ENCODE measurements around the gene FOS. TPM values are rescaled to one million over a fixed set of nuclear protein-coding genes. Genes with fewer than 3 reads are reported as not detected.

The FOS gene
- total RNA-seq, 6 donors from 2014 or later = 386 to 1,146 (median 633) TPM

DNA sequence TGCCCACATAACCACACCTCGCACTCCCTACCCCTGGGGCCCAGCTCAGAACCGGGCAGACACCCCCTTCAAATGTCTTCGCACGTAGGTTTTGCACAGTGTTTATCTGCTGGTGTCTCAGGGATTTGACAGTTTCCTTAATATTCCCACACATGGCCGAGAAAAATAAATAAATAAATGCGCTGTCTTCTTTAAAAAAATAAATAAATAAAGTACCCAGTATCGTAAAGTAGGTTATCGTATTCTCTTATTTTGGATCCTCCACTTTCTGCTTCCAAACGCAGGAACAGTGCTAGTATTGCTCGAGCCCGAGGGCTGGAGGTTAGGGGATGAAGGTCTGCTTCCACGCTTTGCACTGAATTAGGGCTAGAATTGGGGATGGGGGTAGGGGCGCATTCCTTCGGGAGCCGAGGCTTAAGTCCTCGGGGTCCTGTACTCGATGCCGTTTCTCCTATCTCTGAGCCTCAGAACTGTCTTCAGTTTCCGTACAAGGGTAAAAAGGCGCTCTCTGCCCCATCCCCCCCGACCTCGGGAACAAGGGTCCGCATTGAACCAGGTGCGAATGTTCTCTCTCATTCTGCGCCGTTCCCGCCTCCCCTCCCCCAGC lies 710 bp upstream of the FOS start:
- peak overlapping the region; percentile 96 to 99 (median 98) for H3K27ac ChIP-seq
- TF ChIP-seq, protein P1, sequence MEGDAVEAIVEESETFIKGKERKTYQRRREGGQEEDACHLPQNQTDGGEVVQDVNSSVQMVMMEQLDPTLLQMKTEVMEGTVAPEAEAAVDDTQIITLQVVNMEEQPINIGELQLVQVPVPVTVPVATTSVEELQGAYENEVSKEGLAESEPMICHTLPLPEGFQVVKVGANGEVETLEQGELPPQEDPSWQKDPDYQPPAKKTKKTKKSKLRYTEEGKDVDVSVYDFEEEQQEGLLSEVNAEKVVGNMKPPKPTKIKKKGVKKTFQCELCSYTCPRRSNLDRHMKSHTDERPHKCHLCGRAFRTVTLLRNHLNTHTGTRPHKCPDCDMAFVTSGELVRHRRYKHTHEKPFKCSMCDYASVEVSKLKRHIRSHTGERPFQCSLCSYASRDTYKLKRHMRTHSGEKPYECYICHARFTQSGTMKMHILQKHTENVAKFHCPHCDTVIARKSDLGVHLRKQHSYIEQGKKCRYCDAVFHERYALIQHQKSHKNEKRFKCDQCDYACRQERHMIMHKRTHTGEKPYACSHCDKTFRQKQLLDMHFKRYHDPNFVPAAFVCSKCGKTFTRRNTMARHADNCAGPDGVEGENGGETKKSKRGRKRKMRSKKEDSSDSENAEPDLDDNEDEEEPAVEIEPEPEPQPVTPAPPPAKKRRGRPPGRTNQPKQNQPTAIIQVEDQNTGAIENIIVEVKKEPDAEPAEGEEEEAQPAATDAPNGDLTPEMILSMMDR (IDR thresholded peaks at IDR 0.05) = no peak
- peak in 1 of 2 donors; percentile 50 for TF ChIP-seq POLR2AphosphoS5 (IDR thresholded peaks at IDR 0.05)
- peaks cover 6 to 31% (median 21%) of the 10 kb centered on the region in 4 donors for H3K36me3 ChIP-seq
- 0 to 1% methylated on average over 24 to 26 of the region's 27 CpGs for WGBS, 2 donors
- H3K27me3 ChIP-seq = no peaks in the 10 kb centered on the region
- peak overlapping the region; percentile 45 to 92 (median 78) for H3K4me3 ChIP-seq
- DNase-seq (no peak), ATAC-seq (ENCODE audit: low FRiP score in 2 of 2) (no peak)
- H3K9me3 ChIP-seq = no peaks in the 10 kb centered on the region
- peaks cover 38 to 65% (median 49%) of the 10 kb centered on the region in 4 donors for H3K4me1 ChIP-seq

DNA sequence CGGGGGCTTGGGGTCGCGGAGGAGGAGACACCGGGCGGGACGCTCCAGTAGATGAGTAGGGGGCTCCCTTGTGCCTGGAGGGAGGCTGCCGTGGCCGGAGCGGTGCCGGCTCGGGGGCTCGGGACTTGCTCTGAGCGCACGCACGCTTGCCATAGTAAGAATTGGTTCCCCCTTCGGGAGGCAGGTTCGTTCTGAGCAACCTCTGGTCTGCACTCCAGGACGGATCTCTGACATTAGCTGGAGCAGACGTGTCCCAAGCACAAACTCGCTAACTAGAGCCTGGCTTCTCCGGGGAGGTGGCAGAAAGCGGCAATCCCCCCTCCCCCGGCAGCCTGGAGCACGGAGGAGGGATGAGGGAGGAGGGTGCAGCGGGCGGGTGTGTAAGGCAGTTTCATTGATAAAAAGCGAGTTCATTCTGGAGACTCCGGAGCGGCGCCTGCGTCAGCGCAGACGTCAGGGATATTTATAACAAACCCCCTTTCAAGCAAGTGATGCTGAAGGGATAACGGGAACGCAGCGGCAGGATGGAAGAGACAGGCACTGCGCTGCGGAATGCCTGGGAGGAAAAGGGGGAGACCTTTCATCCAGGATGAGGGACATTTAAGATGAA lies 630 bp downstream of the FOS start:
- ATAC-seq (ENCODE audit: low FRiP score in 2 of 2) (no peak), DNase-seq (peak in 1 of 2 donors; percentile 79)
- TF ChIP-seq EP300 (IDR thresholded peaks at IDR 0.05) (peak in 1 of 4 donors; percentile 24), POLR2A (IDR thresholded peaks at IDR 0.05) (no peak), POLR2AphosphoS5 (IDR thresholded peaks at IDR 0.05) (peak in 1 of 2 donors; percentile 25)
- TF ChIP-seq, protein P1 (IDR thresholded peaks at IDR 0.05) = no peak
- no peaks in the 10 kb centered on the region for H3K9me3 ChIP-seq
- H3K27ac ChIP-seq = peak overlapping the region; percentile 96 to 99 (median 98)
- H3K36me3 ChIP-seq = peaks cover 6 to 31% (median 21%) of the 10 kb centered on the region in 4 donors
- no peaks in the 10 kb centered on the region for H3K27me3 ChIP-seq
- H3K4me3 ChIP-seq = peak overlapping the region; percentile 70 to 92 (median 78)
- 1 to 2% methylated on average over 27 to 32 of the region's 38 CpGs for WGBS, 2 donors
- H3K4me1 ChIP-seq = peaks cover 34 to 56% (median 41%) of the 10 kb centered on the region in 4 donors

DNA sequence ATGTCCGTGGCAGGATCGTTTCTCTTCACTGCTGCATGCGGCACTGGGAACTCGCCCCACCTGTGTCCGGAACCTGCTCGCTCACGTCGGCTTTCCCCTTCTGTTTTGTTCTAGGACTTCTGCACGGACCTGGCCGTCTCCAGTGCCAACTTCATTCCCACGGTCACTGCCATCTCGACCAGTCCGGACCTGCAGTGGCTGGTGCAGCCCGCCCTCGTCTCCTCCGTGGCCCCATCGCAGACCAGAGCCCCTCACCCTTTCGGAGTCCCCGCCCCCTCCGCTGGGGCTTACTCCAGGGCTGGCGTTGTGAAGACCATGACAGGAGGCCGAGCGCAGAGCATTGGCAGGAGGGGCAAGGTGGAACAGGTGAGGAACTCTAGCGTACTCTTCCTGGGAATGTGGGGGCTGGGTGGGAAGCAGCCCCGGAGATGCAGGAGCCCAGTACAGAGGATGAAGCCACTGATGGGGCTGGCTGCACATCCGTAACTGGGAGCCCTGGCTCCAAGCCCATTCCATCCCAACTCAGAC lies 1.2 kb downstream of the FOS start:
- Histone ChIP-seq H3K4me1 (peaks cover 32 to 54% (median 36%) of the 10 kb centered on the region in 4 donors), H3K4me3 (peak overlapping the region; percentile 70 to 92 (median 78)), H3K36me3 (peaks cover 6 to 31% (median 21%) of the 10 kb centered on the region in 4 donors), H3K27ac (peak overlapping the region; percentile 96 to 99 (median 98)), H3K27me3 (no peaks in the 10 kb centered on the region), H3K9me3 (no peaks in the 10 kb centered on the region)
- 22 to 25% methylated on average over 13 to 26 of the region's 26 CpGs for WGBS, 2 donors
- ATAC-seq (ENCODE audit: low FRiP score in 2 of 2) (no peak), DNase-seq (peak in 1 of 2 donors; percentile 89)
- TF ChIP-seq EP300 (IDR thresholded peaks at IDR 0.05) (no peak), POLR2AphosphoS5 (IDR thresholded peaks at IDR 0.05) (peak in 1 of 2 donors; percentile 80), POLR2A (IDR thresholded peaks at IDR 0.05) (peak in 1 of 4 donors; percentile 49)
- TF ChIP-seq, protein P1 (IDR thresholded peaks at IDR 0.05) = no peak

DNA sequence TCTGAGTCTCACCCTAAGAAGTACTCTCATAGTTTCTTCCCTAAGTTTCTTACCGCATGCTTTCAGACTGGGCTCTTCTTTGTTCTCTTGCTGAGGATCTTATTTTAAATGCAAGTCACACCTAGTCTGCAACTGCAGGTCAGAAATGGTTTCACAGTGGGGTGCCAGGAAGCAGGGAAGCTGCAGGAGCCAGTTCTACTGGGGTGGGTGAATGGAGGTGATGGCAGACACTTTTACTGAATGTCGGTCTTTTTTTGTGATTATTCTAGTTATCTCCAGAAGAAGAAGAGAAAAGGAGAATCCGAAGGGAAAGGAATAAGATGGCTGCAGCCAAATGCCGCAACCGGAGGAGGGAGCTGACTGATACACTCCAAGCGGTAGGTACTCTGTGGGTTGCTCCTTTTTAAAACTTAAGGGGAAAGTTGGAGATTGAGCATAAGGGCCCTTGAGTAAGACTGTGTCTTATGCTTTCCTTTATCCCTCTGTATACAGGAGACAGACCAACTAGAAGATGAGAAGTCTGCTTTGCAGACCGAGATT lies 1.7 kb downstream of the FOS start:
- TF ChIP-seq, protein P1 (IDR thresholded peaks at IDR 0.05) = no peak
- no peak for TF ChIP-seq POLR2A (IDR thresholded peaks at IDR 0.05)
- TF ChIP-seq POLR2AphosphoS5 (IDR thresholded peaks at IDR 0.05) = no peak
- no peak for TF ChIP-seq EP300 (IDR thresholded peaks at IDR 0.05)
- WGBS, 2 donors = 76 to 88% methylated on average over 7 of the region's 7 CpGs
- Histone ChIP-seq H3K27me3 (no peaks in the 10 kb centered on the region), H3K9me3 (no peaks in the 10 kb centered on the region), H3K4me3 (peak overlapping the region; percentile 70 to 92 (median 78)), H3K27ac (peak overlapping the region; percentile 96 to 99 (median 98)), H3K4me1 (peaks cover 27 to 49% (median 34%) of the 10 kb centered on the region in 4 donors), H3K36me3 (peaks cover 6 to 31% (median 21%) of the 10 kb centered on the region in 4 donors)
- no peak for DNase-seq
- ATAC-seq (ENCODE audit: low FRiP score in 2 of 2) = no peak
